ENCODE results near the gene OTUD3. TPM values are rescaled to one million over a fixed set of nuclear protein-coding genes. Genes with fewer than 3 reads are reported as not detected.
A peak's percentile ranks its signal among the peaks of the same experiment; 100 is the strongest.

OTUD3 gene
- total and polyA plus RNA-seq, 2 of the 13 experiments (the other 11 are each of a cell fraction or from before 2014, with no cell fraction given): 5.2 to 7.5 TPM

GRCh38 chr1:19861034-19861433, 21.2 kb upstream of the OTUD3 start (continued):
- no peak for TF ChIP-seq SMC3 (IDR thresholded peaks at IDR 0.05; ENCODE audit: low read length)
- TF ChIP-seq DZIP1 (CRISPR knock-in tag; IDR thresholded peaks at IDR 0.05): no peak
- 0 out of 2 replicates have a peak, but pooled peaks have one; percentile 17 for TF ChIP-seq GATAD2A (CRISPR knock-in tag; IDR thresholded peaks at IDR 0.05)
- TF ChIP-seq ZNF644 (CRISPR knock-in tag; IDR thresholded peaks at IDR 0.05; ENCODE audit: low read depth): 0 out of 2 replicates have a peak, but pooled peaks have one; percentile 33
- TF ChIP-seq ZNF761 (CRISPR knock-in tag; conservative IDR thresholded peaks at IDR 0.05): no peak
- no peak for TF ChIP-seq MYPOP (CRISPR knock-in tag; IDR thresholded peaks at IDR 0.05)
- no peak for TF ChIP-seq NR3C1 (CRISPR knock-in tag; IDR thresholded peaks at IDR 0.05)
- no peak for TF ChIP-seq ZNF207 (IDR thresholded peaks at IDR 0.05; ENCODE audit: borderline replicate concordance)
- TF ChIP-seq CREB1 (IDR thresholded peaks at IDR 0.05): no peak
- TF ChIP-seq CREB1 (CRISPR knock-in tag; IDR thresholded peaks at IDR 0.05): peak; percentile 59
- peak; percentile 16 for TF ChIP-seq XRCC5 (optimal IDR thresholded peaks at IDR 0.05; ENCODE audit: low read length)
- no peak for TF ChIP-seq ATF1 (CRISPR knock-in tag; IDR thresholded peaks at IDR 0.05)
- no peak for TF ChIP-seq ELF3 (CRISPR knock-in tag; IDR thresholded peaks at IDR 0.05)
- peak; percentile 23; the same call in 1 of the 2 replicates for TF ChIP-seq HNF4G (IDR thresholded peaks at IDR 0.05; ENCODE audit: borderline replicate concordance, low read depth, low read length)
- no peak for TF ChIP-seq HNF4G (CRISPR knock-in tag; IDR thresholded peaks at IDR 0.05; ENCODE audit: borderline replicate concordance, low read depth)
- TF ChIP-seq ZNF549 (CRISPR knock-in tag; IDR thresholded peaks at IDR 0.05): no peak
- TF ChIP-seq ZNF20 (CRISPR knock-in tag; IDR thresholded peaks at IDR 0.05): no peak
